ENCODE data around the gene ENTPD2. TPM values are rescaled to one million over a fixed set of nuclear protein-coding genes. Genes with fewer than 3 reads are reported as not detected.

Gene ENTPD2
- total RNA-seq, 1 experiment from 2014 or later = 8.3 TPM

- no peak overlapping the region for H3K27ac Mint-ChIP-seq
Observed at GRCh38 chr9:137030538-137031527, 23.0 kb downstream of the ENTPD2 start.

DNA sequence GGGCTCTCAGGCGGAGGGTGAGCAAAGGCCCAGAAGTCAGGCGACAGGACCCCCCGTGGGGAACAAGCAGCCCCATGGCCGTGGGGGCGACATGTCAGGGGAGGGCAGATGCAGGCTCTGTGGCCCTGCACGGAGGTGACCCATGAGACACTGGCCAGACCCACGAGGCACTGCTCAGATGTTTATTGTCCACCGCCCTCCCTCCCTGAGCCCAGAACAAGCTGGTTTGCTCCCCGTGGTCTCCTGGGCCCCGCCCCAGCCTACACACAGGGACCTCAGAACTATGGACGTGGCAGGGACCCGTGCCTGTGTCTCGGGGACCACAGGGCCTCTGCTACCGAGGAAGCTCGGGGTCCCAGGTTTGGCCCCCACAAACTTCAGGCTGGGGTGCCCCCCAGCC, 23.9 kb downstream of the ENTPD2 start:
- POLR2A ChIA-PET = no interaction called here
- Mint-ChIP-seq H3K27ac (no peak overlapping the region), H3K4me3 (no peak overlapping the region), H3K36me3 (no peaks in the 10 kb centered on the region), H3K4me1 (0 out of 2 replicates have a peak, but pooled peaks cover 2% of the 10 kb centered on the region), H3K9me3 (no peaks in the 10 kb centered on the region), H3K27me3 (ENCODE audit: low read depth) (peaks cover 17% of the 10 kb centered on the region)
- CTCF ChIA-PET = interaction anchor here (0.6 to 4.1 kb wide), 91 partner anchors 9 to 429 kb away, joined by 3 to 58 read pairs (median 7); partner anchors contain the start of genes AJM1, CCDC183, CLIC3 and CYSRT1
- no peak for ATAC-seq
- no peak for DNase-seq (ENCODE audit: low spot score)
- TF ChIP-seq IRF2 (CRISPR knock-in tag; IDR thresholded peaks at IDR 0.05; ENCODE audit: borderline replicate concordance, low read depth) = no peak
- TF ChIP-seq CDX4 (CRISPR knock-in tag; IDR thresholded peaks at IDR 0.05; ENCODE audit: borderline replicate concordance) = no peak
- no peak for TF ChIP-seq NFYB (CRISPR knock-in tag; conservative IDR thresholded peaks at IDR 0.05; ENCODE audit: low read depth)

More at GRCh38 chr9:137030538-137031527, 23.0 kb downstream of the ENTPD2 start:
- Mint-ChIP-seq H3K9me3 (no peaks in the 10 kb centered on the region), H3K36me3 (no peaks in the 10 kb centered on the region), H3K27me3 (ENCODE audit: low read depth) (peaks cover 17% of the 10 kb centered on the region), H3K4me3 (no peak overlapping the region), H3K4me1 (0 out of 2 replicates have a peak, but pooled peaks cover 2% of the 10 kb centered on the region)
- CTCF ChIA-PET = interaction anchor here (1.1 to 4.1 kb wide), 17 partner anchors 10 to 268 kb away, joined by 3 to 53 read pairs (median 14); partner anchors contain the start of genes CLIC3, ENTPD2, NPDC1 and PTGDS
- DNase-seq (ENCODE audit: low spot score) (no peak), ATAC-seq (no peak)
- TF ChIP-seq CREB1 (CRISPR knock-in tag; IDR thresholded peaks at IDR 0.05) = no peak
- no peak for TF ChIP-seq ZNF425 (CRISPR knock-in tag; conservative IDR thresholded peaks at IDR 0.05)
- TF ChIP-seq, protein P1, sequence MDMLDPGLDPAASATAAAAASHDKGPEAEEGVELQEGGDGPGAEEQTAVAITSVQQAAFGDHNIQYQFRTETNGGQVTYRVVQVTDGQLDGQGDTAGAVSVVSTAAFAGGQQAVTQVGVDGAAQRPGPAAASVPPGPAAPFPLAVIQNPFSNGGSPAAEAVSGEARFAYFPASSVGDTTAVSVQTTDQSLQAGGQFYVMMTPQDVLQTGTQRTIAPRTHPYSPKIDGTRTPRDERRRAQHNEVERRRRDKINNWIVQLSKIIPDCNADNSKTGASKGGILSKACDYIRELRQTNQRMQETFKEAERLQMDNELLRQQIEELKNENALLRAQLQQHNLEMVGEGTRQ (CRISPR knock-in tag; IDR thresholded peaks at IDR 0.05) = no peak
- TF ChIP-seq, protein P2, sequence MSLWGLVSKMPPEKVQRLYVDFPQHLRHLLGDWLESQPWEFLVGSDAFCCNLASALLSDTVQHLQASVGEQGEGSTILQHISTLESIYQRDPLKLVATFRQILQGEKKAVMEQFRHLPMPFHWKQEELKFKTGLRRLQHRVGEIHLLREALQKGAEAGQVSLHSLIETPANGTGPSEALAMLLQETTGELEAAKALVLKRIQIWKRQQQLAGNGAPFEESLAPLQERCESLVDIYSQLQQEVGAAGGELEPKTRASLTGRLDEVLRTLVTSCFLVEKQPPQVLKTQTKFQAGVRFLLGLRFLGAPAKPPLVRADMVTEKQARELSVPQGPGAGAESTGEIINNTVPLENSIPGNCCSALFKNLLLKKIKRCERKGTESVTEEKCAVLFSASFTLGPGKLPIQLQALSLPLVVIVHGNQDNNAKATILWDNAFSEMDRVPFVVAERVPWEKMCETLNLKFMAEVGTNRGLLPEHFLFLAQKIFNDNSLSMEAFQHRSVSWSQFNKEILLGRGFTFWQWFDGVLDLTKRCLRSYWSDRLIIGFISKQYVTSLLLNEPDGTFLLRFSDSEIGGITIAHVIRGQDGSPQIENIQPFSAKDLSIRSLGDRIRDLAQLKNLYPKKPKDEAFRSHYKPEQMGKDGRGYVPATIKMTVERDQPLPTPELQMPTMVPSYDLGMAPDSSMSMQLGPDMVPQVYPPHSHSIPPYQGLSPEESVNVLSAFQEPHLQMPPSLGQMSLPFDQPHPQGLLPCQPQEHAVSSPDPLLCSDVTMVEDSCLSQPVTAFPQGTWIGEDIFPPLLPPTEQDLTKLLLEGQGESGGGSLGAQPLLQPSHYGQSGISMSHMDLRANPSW (CRISPR knock-in tag; conservative IDR thresholded peaks at IDR 0.05; ENCODE audit: low read depth) = no peak
- no peak for TF ChIP-seq SP1 (CRISPR knock-in tag; conservative IDR thresholded peaks at IDR 0.05)
- no peak for TF ChIP-seq ZNF263 (CRISPR knock-in tag; IDR thresholded peaks at IDR 0.05; ENCODE audit: low read depth)
- TF ChIP-seq, protein P3, sequence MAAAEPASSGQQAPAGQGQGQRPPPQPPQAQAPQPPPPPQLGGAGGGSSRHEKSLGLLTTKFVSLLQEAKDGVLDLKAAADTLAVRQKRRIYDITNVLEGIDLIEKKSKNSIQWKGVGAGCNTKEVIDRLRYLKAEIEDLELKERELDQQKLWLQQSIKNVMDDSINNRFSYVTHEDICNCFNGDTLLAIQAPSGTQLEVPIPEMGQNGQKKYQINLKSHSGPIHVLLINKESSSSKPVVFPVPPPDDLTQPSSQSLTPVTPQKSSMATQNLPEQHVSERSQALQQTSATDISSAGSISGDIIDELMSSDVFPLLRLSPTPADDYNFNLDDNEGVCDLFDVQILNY (CRISPR knock-in tag; IDR thresholded peaks at IDR 0.05) = no peak
- no peak for TF ChIP-seq TEAD4 (CRISPR knock-in tag; IDR thresholded peaks at IDR 0.05)
- no peak for TF ChIP-seq SMAD3 (CRISPR knock-in tag; IDR thresholded peaks at IDR 0.05; ENCODE audit: borderline replicate concordance)
- no peak for TF ChIP-seq RORB (CRISPR knock-in tag; IDR thresholded peaks at IDR 0.05)
- POLR2A ChIA-PET = interaction anchor here (0.6 kb wide), 1 partner anchor 40 kb away, joined by 3 read pairs; no protein-coding TSS in a partner anchor
